ENCODE results near the gene DIO3.
"Not testable (repeated sequence)": the region's sequence is repeated elsewhere in the genome, so short reads cannot be mapped to it uniquely, and the experiment has no call there.

The DIO3 gene

DNA sequence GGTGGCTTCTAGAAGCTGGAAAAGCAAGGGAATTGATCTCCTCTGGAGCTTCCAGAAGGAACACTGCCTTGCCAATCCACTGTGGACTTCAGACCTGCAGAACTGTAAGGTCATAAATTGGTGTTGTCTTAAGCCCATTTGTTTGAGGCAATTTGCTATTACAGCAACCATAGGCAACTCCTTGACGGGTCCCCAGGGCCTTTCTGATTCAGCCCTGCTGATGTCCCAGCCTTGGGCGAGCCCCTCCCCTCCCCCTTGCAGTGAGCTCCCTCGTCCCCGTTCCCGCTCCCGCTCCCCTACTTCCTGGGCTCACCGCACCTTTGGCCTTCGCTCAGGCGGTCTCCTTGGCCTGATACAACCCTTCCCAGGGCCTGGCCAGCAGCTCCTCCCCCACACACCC lies 18.9 kb upstream of the DIO3 start:
- DNase-seq (ENCODE audit: low spot score) = no peak

DNA sequence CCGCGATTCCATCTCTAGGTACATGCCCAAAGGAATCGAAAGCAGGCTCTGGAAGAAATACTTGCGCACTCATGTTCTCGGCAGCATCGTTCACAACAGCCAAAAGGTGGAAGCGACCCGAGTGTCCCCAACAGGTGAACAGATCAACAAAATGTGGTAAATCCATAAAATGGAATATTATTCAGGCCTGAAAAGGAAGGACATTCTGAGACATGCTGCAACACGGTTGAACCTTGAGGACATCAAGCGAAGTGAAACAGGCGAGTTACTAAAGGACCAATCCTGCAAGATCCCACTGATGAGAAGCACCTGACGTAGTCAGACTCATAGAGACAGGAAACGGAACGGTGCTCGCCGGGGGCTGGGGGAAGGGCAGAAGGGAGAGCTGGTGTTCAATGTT lies 17.5 kb upstream of the DIO3 start:
- DNase-seq (ENCODE audit: low spot score) = no peak

DNA sequence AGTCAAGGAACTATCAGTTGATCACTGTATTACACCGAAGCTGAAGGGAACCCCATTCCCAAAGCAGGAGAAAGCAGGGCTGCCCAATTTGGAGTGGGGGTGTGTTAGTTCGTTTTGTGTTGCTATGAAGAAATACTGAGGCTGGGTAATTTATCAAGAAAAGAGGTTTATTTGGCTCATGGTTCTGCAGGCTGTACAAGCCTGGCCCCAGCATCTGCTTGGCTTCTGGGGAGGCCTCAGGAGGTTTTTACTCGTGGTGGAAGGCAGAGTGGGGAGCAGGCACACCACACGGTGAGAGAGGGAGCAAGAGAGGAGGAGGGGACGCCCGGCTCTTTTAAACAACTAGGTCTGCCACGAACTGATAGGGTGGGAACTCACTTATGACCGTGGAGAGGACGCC lies 16.7 kb upstream of the DIO3 start:
- DNase-seq (ENCODE audit: low spot score) = no peak

DNA sequence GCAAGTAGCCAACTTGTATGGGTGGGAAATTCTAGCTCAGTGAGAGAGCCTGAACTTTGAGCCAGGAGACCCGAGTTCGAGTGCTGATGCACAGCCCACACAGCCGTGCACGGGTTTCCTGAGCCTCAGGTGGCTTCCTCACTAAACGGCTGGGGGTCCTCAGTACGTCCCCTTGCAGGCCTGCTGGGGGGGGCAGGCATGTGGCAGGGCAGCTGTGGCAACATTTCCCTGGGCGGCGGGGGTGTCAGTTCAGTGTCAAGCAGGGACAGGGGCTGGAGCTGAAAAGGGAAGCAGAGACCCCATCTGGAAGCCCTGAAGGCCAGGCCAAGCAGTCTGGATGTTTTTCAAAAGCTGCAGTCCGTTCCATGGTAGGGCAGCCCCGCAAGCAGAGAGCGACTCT lies 14.6 kb upstream of the DIO3 start:
- DNase-seq (ENCODE audit: low spot score) = no peak

DNA sequence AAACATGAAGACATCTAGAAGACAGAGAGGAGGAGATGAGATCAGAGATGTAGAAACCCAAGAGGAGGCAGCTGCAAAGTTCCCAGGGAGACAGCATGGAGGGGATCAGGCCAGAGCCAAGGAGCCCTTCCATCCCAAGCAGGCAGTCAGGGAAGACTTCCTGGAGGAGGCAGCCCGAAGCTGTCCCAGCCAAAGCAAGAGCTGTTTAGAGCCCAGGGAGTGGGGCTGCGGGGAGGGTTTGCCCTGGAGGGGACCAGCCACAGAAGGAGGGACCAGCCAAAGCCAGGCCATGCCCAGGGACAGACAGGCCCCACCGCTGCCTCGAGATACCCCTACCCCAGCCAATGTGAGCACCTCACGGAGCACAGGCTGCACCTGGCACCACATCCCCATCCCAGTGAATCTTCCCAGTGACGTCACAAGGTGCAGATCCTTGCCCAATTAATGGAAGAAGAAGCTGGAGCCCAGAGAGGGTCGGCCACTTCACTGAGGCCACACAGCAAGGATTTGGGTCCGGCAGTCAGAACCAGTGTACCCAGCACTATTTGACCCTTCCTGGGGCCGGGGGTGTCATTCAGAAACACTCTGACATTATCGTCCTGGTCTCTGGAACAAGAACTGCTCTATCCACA lies 14.1 kb upstream of the DIO3 start:
- no peak for DNase-seq (ENCODE audit: low spot score)

DNA sequence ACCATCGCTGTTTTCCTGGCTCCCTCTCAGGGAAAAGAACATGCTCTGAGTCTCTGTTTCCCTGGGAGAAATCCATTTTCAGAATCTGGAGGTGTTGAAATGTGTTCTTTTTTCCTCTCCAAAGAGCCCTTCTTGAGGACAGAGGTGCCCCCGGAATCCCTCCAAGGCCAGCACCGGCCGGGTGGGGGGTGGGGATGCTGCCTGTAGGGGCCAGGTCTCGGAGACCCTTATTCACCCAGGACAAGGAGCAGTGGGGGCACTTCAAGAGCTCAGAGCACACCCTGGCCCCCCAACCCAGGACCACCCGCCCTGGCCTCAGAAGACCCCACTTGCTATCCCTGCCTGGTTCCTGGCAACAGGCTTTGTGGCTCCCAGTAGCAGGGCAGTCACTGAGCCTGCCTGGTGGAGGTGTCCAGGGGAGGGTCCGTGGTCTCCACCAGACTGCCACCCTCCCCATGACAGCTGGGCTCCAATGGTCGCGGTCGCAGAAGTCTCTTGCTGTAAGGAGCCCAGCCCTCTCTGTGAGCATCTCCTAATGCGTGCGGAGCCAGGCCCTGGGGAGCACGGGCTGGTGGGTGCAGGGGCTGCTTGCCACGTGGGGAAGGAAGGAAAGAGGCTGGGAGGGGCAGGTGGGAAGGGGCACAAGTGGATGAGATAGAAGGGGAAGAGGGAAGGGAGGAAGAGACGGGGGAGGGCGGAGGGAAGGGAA lies 13.2 kb upstream of the DIO3 start:
- no peak for DNase-seq (ENCODE audit: low spot score)

DNA sequence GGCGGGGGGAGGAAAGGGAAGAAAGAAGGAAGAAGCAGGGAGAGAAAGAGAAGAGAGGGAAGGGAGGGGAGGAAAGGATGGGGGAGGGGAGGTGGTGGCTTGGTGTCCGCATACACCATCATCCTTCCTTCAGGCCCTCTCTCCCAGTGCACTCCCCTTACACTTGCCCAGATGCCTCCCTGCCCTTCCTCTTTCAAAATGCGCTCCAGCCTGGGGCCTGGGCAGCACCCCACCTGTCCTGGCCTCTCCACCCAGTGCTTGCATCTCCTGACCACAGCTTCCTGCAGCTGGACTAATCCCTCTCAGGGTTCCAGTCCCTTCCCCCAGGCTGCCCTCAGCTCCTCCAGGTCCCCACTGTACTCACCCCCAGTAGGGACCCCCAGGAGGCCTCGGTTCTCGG lies 12.6 kb upstream of the DIO3 start:
- DNase-seq (ENCODE audit: low spot score) = no peak

DNA sequence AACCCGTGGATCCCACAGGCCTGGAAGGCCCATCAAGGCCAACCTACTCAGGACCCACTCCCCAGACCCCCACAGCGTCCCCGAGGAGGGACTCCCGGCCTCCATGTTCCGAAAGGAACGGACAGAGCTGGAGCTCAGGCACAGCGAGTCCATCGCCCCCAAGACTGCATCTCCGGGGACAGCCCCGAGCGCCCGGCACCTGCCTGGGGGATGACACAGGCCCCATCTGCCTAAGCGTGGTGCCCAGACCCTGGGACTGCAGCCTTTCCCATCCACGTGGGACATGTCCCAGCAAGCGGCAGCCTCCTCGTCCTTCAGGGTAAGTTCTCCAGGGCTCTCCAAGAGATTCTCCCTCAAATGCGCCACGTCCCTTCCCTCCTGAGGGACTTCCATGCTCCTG lies 12.1 kb upstream of the DIO3 start:
- no peak for DNase-seq (ENCODE audit: low spot score)

DNA sequence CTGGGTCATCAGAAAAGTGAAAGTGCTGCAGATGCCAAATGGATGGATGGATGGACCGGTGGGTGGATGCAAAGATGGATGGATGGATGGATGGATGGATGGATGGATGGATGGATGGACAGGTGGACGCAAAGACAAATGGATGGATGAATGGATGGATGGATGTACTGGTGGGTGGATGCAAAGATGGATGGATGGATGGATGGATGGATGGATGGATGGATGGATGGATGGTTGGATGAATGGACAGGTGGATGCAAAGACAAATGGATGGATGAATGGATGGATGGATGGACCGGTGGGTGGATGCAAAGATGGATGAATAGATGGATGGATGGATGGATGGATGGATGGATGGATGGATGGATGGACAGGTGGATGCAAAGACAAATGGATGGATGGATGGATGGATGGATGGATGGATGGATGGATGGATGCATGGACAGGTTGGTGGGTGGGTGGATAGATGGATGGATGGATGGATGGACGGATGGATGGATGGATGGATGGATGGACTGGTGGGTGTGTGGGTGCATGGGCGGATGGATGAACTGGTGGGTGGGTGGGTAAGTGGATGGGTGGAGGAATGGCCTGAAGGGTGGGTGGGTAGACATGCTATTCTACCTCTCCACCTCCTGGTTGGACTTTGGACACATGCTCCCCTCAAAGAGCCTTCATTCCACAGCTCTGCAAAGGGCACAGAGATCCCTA lies 10.9 kb upstream of the DIO3 start:
- not testable (repeated sequence) for DNase-seq (ENCODE audit: low spot score)

DNA sequence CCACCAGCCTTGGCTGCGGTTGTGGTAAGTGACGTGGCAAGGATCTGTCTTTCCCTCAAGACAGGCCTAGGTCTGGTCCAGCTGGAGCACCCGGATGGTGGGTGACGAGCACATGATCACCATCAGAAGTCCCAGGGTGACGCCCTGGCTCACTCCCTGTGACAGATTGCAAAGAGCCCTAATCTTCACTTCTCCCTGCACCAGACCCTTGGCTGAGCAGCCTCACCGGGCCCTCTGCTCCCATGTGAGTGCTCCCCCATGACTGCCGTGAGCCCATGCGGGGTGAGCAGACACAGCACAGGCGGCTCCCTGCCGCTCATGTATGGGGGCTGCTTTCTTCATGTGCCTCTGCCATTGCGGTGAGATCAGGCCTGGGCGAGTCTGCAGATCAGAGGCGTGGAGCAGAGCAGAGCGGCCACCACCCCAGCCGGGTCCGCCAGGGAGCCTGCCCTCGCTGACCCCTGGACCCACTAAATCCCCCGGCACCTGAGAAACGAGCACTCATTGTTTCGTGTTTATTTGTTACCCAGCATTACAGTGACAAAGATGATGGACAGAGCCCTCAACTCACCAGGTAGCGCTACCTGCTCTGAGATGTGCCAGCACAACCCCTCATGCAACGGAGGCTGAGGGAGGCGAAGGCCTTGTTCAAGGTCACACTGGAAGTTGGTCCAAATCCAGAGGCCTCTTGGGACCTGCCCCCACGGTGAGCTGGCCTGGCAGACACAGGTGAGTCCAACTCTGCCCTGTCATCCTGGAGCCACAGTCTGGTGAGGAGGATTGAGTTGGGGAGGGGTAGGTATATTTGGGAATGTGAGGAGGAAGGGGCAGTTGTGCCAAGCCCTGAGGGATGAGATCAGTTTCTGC lies 9.3 kb upstream of the DIO3 start:
- DNase-seq (ENCODE audit: low spot score) = no peak

DNA sequence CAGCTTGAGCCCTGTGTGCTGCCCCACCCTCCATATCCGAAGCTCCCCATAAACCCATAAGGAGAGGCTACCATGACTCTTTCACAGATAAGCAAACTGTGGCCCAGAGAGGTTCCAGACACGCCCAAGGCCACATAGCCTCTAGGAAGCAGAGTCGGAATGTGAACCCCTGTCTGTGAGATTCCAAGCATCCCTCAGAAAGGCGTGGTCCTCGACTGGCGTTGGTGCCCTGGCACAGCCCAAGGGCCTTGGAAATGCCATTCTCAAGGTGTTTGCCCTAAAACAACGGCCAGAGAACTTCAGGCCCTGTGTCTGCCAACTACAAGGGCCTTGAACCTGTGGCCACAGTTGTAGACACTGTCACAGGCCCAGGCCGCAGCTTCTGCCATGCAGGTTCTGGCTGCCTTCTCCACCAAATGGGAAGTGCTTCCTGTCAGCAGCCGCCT lies 8.5 kb upstream of the DIO3 start:
- DNase-seq (ENCODE audit: low spot score) = no peak

DNA sequence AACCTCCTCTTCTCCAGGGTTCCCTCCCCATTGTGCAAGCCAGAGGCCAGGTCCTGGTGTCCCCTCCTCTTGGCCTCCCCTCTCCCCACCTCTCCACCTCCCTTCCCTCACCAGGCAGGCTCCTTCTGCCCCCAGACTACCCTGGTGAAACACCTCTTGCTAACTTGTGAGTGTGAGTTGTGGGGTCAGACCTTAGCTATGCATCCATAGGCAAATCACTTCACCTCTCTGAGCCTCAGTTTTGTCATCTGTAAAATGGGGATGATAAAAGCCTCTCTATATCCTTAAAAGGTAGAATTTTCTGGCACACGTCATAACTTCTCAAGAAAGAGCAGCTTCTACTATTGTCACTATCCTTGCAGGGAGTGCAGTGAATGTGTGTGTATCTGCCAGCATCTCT lies 7.9 kb upstream of the DIO3 start:
- DNase-seq (ENCODE audit: low spot score) = no peak

DNA sequence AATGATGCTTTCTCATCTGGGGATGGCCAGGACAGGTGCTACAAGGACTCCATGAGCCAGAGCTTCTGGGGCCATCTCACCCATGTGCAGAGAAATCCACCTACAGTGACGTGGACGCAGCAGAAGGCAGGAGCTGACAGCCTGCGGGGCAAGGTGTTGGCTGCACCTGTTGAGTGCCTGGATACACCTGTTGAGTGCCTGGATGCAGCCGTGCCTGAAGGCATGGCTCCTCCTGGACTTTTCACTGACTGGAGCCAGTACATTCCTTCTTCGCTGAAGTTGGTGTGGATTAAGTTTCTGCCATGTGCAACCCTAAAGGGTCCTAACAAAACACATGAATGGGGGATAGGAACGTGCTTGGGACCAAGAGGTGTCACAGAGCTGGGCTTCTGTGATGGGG lies 7.4 kb upstream of the DIO3 start:
- no peak for DNase-seq (ENCODE audit: low spot score)

DNA sequence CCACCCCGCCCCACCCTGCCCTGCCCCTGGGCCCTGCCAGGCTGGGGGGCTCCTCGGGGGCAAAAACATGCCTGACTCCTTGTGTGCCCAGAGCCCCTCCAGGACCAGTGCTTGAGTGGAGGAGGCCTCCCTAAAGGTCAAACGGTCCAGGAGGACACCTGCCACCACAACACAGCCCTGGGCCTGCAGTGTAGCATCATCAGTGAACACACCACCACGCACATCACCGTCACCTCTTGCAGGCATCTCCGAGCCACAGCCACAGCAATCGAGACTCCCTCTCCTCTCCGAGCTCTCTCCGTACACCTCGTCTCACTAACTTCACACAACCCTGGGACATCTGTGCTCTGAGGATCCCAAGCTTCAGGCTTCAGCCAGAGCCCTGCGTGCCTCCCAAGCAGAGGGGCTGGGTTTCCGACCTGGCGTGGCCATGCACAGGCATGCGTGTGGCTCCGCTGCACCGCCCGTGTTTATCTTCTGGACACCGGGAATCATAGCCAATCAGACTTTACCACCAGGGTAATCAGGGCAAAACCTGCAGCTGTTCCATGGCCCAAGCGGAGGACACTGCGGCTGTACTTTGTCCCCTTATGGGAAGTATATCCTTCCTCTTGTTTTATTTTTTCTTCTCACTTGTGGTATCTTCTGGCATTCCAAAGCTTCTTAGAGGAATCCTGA lies 6.2 kb upstream of the DIO3 start:
- no peak for DNase-seq (ENCODE audit: low spot score)

DNA sequence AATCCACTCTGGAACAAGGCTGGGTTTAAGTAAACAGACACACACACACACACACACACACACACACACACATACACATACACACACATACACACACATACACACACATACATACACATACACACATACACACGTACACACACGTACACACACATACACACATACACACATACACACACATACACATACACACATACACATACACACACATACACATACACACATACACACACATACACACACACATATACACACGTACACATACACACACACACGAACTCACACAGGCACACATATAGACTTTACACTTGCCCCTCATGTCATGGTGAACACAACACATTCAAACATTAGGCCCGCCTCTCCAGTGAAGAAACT lies 5.6 kb upstream of the DIO3 start:
- not testable (repeated sequence) for DNase-seq (ENCODE audit: low spot score)

DNA sequence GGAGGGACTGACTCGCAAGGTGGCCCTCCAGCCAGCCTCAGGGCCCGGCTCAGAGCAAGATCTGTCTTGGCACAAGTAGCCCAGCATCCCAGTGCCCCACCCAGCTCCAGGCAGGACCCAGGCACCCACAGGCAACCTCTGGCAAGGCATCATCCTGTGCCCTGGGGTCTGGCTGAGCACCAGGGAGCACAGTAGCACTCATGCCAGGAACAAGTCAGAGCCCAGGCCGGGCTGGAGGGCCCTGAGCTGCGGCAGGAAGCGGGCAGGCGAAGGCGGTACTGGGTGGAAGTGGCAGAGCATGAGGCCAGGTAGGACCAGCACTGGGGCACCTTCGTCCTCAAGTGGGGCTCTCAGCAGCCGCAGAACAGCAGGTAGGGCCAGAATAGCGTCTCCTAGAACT lies 5.2 kb upstream of the DIO3 start:
- no peak for DNase-seq (ENCODE audit: low spot score)

DNA sequence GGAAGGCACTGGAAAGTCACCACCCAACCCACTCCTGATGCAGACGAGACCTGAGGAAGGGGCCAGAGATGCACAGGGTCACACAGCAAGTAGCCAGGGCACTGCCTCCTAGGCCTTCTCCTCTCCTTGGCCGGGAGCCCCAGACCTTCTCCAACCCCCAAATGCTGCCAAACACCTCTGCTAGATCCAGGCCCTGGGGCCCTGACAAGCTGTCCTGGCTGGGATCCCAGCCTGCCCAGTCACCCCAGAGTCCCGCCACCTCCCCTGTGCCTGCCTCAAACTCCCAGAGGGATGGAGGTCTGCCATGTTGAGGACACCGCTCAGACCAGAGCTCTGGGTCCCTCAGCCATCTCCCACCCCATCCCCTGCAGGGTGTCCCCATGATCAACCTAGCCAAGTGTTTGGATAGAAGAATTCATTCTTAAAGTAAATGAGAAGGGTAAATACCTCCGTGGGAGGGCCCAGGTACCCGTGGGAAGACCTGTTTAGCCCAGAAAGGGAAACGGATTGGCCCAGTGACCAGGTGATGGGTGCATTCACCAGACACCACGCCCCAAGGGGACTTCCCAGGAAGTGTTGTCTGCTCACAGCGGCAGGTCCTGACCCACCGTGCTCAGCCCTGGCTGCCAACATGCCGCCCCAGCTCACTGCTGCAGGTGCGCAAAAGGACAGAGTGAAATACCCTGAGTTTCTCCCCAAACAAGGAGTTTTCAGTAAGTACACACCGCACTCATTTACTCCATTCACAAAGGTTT lies 4.6 kb upstream of the DIO3 start:
- no peak for DNase-seq (ENCODE audit: low spot score)

DNA sequence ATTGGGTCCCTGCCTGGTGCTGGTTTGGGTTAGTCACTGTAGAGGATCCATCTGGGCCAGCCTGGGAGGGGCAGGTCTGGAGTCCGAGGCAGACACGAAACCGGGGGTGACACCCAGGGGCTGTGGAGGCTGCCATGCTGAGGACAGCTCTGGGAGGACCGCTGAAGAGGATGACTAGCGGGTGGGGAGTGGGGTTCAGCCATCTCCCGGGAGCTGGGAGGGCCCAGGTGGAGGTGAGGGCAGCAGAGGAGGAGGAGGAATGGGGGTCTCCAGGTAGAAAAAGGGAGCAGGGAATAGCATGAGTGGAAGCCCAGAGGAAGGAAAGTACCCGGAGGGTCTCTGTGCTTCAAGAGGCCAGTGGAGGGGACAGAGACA lies 4.0 kb upstream of the DIO3 start:
- no peak for DNase-seq (ENCODE audit: low spot score)

DNA sequence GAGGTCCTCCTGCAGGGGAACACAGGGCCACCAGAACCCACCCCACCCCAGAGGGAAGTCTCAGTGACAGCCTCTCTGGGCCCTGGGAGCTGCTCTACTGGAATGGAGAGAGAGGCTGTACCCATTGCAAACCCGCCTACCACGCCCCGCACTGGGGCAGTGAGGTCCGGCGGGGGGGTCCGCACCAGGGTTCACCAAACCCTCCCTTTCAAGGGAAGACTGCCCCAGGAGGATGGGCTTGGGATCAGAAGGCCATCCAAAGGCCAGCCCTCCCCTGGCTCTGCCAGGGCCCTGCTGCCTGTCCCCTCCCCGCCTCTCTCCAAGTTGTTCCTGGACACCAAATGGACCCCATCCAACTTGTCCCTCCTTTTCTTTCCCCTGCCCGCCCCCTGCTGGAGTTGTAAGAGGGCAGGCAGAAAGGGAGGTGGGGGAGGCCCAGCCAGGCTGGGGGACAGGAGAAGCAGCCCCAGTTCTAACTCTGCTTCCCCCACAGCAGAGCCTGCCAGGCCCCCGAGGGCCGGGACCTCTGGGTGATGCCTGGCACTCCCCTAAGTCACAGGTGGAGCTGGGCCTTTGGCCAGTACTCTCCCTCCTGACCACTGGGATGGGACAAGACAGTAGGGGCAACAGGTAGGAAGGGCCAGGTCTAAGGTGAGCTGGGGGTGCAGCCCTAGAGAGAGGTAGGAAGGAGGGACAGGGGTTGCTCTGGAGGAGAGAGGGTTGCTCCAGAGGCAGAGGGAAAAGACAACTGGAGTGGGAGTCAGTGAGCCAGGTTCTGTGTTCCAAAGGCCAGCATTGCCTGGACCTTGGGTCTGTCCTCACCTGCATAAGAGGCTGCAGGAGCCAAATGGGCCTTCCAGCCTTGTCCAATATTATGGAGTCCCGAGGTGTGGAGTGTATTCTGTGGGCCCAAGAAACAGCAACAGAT lies 3.2 kb upstream of the DIO3 start:
- DNase-seq (ENCODE audit: low spot score) = no peak

DNA sequence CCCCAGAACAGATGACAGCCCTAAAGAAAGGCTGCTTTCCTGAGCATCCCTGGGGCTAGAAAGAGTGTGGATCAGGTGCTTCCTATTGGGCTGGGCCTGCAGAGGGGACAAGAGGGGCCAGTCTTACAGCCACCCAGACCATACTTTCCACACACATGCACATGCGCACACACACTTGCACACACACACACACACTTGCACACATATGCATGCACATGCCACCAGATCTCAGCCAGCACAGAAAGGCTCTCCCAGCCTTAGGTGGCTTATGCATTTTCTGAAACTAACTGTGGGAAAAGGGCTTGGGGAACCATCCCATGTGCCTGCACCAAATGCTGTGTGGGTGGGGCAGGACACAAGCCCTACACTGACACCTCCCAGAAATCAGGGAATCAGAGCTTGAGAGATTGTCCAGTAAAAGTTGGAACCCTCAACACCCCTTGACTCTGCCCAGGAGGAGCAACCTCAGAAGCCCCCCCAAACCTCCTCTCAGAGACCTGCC lies 2.5 kb upstream of the DIO3 start:
- DNase-seq (ENCODE audit: low spot score) = no peak

Measured in hepatic stellate cell (primary cell).